Measurements from ENCODE around the gene DLX5.

The DLX5 gene

GRCh38 chr7:97018126-97018601, 6.5 kb downstream of the DLX5 start:
- peak; percentile 44 for DNase-seq

GRCh38 chr7:97017192-97018125, 7.2 kb downstream of the DLX5 start:
- DNase-seq, result no peak

- DNase-seq, result peak; percentile 59
Measured at GRCh38 chr7:97016381-97017191, 8.0 kb downstream of the DLX5 start.

GRCh38 chr7:97015756-97016380, 8.8 kb downstream of the DLX5 start:
- no peak for DNase-seq

- DNase-seq, result no peak
Measured at GRCh38 chr7:97015279-97015678, 9.4 kb downstream of the DLX5 start.

GRCh38 chr7:97014145-97014750, 10.4 kb downstream of the DLX5 start:
- no peak for DNase-seq

- DNase-seq, result no peak
Measured at GRCh38 chr7:97013845-97014134, 10.8 kb downstream of the DLX5 start.

GRCh38 chr7:97013134-97013844, 11.3 kb downstream of the DLX5 start:
- DNase-seq, result peak; percentile 38

GRCh38 chr7:97012365-97013133, 12.1 kb downstream of the DLX5 start:
- DNase-seq, result peak; percentile 40

GRCh38 chr7:97011536-97012364, 12.9 kb downstream of the DLX5 start:
- DNase-seq, result no peak

- DNase-seq, result no peak
Measured at GRCh38 chr7:97011104-97011503, 13.5 kb downstream of the DLX5 start.

- no peak for DNase-seq
Measured at GRCh38 chr7:97009753-97010732, 14.6 kb downstream of the DLX5 start.

- DNase-seq, result no peak
Measured at GRCh38 chr7:97008275-97008917, 16.2 kb downstream of the DLX5 start.

- DNase-seq, result no peak
Measured at GRCh38 chr7:97007583-97007861, 17.1 kb downstream of the DLX5 start.

GRCh38 chr7:97006816-97007582, 17.6 kb downstream of the DLX5 start:
- peak; percentile 47 for DNase-seq

- peak; percentile 71 for DNase-seq
Measured at GRCh38 chr7:97006055-97006815, 18.4 kb downstream of the DLX5 start.
